ENCODE results near the gene CEACAM3.

Gene CEACAM3

DNA sequence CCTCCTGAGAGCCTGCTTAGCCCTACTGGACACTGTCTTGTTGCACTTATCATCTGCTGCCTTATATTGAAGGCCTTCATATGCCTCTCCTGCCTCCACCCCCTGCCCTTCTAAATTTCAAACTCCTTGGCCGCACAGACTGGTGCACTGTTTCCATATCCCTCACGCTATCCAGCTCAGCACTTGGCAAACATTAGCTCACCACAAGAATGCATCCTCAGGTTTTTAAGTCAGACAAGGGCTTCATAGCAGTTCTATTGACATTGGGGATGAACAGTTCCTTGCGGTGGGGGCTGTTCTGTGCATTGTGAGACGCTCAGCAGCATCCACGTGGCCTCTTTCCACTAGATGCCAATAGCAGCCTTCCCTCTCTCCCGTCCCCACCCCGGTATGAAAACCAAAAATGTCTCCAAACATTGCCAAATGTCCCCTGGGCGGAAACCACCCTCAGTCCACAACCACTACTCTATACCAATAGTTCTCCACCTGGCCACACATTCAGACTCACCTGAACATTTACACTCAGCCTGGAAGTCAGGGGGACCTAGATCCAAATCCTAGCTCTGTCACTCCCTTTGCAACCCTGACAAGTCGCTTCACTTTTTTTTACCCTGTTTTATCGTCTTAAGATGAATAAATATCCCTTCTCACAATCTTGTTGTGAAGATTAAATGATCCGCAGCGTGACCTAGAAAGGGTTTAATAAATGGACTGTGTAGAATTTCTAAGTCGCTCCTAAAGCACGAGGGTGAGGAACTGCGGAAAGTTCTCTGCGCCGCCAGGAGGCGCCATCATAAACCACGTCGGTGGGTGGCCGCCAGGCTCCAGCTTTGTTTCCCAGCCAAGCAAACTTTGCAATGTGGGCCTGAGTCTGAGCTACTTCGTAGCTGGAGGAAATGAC lies 3.6 kb upstream of the CEACAM3 start:
- DNase-seq (ENCODE audit: low spot score), result peak; percentile 43

DNA sequence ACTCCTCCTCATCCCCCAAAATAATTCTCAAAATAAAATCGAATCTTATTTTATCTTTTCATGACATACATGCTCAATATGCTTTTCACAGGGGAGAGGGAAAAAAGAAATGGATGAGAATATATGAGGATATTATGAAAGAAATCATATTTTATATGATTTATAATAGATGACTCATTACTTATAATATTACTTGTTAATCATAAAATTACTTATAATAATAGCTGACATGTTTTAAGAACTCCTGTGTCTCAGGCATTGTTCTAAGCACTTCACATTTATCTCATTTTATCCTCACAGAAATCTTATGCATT lies 3.0 kb upstream of the CEACAM3 start:
- no peak for DNase-seq (ENCODE audit: low spot score)

DNA sequence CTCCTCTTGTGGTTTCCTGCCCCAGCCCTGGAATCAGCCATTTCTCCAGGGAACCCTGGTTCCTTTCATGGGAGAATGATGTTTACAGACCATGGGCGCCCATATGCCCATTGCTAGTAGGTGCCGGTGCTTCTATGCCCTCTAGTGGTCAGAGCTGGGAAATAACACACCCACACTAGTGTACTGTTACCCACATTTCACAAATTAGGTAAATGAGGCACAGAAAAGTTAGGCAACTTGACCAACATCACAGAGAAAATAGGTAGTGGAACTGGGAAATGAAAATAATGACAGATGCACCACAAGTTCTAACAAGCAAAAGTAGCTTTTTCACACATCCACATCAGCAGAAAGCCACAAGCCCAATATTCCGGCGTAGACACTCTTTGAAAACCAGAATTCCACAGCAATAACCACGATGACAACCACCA lies 1.3 kb upstream of the CEACAM3 start:
- peak; percentile 75 for DNase-seq (ENCODE audit: low spot score)

DNA sequence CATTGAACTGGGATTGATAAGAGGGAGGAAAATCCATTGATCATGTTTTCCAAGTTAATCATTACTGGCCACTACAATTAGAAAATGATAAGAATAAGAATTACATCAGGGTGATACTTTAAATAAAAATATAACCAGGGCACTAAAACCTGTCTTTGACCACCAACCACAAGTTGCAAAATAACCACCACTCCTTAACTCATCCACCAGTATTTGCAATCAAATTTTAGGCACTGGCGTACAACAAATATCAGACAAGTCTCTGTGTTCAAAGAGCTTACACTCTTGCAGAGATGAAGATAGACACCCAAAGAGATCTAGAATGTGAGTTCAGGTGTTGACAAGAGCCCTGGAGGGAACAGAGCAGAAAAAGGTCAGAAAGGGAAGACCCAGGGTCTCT lies 514 bp downstream of the CEACAM3 start:
- DNase-seq (ENCODE audit: low spot score), result no peak

DNA sequence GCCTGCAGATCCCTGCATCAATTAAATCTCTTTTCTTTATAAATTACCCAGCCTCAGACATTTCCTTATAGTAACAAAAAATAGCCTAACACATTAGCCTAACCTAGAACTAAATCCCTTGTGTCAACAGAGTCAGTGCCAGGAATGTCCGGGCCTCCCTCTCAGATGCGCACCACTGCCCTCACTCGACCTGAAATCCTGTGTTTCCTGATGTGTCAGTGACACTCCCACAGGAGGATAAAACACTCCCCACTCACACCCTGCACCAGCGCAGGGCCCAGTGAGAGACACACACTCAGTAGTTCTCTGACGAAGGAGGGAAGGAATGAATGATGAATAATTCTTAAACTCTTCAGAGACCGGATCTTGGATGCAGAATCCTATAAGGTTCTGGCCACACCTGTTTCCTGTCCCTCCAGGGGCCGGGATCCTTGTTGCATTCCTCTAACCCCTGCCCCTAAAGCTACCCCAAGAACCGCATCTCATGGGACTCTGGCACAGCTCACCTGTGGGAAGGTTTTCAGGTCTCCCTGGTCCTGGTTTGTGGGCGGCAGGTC lies 3.1 kb downstream of the CEACAM3 start:
- no peak for DNase-seq (ENCODE audit: low spot score)

DNA sequence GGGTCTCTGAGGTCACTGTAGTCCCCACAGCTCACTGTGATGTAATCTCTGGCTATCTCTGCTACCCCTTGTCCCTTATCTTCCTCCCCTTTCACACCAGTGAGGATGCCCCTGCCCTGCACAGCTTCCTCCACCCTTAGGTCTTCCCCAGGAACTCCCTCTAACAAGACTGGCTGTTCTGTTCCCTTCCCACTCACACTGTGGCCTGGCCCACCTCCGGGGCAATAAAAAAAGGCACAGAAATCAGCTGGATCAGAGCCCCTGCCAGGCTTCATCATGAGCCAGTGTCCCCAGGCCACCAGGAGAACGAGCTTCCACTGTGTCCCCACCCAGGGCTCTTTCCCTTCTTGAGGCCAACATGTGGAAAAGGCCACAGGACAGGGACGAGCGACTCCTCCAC lies 4.6 kb downstream of the CEACAM3 start:
- no peak for DNase-seq (ENCODE audit: low spot score)

DNA sequence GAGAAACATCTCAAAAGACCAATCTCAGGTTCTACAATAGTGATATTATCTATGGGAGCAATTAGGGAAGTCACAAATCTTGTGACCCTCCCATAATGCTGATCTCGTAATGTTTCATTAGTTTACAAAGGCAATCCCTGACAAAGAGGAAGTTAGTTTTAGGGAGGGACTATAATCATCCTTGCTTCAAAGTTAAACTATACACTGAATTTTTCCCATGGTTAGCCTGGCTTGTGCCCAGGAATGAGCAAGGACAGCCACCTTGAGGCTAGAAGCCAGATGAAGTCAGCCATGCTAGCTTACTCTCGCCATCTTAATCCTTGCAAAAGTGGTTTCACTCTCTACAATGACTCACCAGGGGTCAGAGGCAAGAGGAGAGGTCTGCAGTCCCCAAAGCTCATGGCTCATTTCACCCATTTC lies 5.4 kb downstream of the CEACAM3 start:
- DNase-seq (ENCODE audit: low spot score), result no peak

DNA sequence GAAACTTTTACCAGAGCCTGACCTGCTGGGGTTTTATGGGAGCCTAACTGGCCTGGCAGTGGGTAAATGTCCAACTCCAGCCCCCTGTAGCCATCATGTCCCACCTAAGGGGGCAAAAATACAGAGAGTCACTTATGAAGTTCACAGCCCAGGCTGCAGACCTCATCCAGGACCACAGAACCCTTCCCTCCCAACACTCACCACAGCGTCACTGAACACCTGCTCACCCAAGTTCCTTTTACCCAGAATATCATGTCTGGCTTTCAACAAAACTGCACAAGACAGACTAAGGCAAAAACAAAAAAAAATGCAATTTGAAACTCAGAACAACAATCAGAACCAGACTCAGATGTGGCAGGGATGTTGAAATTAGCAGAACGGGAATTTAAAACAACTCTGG lies 6.4 kb downstream of the CEACAM3 start:
- no peak for DNase-seq (ENCODE audit: low spot score)

DNA sequence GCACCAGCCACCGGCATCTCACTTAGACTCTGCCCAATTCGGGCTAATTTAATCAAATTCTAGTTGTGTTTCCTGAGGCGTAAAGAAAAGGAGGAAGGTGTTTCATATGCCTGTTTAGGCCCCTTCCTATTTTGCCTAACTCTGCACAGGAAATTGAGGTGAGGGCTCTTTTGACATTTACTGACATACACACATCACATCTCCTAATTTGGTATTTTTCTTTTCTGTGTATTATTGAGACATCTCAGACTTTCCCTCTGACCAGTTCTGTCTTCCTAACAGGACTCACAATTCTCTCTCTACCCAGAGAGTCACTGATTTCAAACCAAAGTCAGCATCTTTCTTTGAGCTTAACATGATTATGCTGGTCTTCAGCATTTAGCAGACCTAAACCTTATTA lies 7.9 kb downstream of the CEACAM3 start:
- DNase-seq (ENCODE audit: low spot score), result peak; percentile 3

DNA sequence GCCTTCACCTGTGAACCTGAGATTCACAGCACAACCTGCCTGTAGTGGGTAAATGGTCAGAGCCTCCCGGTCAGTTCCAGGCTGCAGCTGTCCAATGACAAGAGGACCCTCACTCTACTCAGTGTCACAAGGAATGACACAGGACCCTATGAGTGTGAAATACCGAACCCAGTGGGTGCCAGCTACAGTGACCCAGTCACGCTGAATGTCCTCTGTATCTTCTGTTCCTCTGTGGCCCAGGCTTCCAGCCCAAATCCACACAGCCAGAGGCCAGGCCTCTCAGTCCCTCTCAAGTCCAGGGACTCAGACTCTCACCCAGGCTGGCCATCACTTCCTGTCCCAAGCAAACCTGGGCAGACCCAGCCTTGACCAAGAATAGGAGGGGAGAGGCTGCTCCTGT lies 10.8 kb downstream of the CEACAM3 start:
- no peak for DNase-seq (ENCODE audit: low spot score)

DNA sequence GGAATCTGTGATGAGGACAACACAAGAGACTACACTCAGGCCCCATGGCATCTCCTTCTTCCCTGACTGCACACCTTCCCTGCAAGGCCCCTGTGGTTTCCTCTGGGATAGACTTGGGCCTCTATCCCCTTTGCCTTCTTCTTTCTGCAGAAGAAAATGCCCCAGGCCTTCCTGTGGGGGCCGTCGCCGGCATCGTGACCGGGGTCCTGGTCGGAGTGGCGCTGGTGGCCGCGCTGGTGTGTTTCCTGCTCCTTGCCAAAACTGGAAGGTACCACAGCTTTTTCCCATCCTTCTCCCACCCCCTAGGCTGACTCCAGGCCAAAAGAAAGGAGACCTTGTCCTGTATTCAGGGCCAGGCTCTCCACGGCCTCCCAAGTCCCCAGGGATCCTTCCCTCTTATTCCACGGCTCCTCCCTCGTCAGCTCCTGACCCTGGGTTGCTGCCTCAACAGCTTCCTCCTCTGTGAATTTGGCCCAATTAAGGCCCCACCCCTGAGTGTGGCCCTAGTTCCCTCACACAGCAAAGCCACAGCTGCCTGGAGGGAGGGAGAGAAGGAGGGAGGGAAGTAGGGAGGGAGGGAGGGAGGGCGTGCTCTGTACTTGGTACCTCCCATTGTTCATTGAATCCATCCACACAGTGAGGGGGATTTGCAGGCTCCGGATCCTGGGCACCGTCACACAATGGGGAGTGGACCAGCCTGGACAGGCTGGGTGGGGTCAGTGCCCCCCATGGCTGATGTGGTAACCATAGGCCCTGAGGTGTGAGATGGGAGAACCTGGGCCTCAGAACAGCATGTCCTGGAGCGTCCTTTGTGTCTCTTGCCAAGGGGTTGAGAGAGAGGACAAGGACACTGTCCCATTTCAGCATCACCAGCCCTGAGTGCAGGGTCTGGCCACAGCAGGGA lies 12.5 kb downstream of the CEACAM3 start:
- no peak for DNase-seq (ENCODE audit: low spot score)

DNA sequence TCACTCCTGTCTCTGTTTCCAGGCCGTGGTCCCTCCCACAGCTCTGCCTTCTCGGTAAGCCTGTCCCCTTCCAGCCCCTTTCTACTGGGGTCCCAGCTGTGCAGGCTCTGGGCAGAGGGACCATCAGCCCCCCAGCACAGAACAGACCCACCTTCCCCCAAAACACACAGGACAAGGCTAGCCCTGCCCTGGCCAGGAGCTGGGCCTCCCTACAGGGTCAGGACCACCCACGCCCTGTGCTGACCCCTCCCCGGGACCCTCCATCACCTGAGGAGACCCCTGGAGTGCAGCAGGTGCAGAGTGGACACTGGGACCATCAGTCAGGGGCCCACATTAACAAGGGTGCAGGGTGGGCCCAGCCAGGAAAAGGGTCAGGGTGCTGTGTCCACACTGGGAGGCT lies 13.9 kb downstream of the CEACAM3 start:
- DNase-seq (ENCODE audit: low spot score), result no peak

DNA sequence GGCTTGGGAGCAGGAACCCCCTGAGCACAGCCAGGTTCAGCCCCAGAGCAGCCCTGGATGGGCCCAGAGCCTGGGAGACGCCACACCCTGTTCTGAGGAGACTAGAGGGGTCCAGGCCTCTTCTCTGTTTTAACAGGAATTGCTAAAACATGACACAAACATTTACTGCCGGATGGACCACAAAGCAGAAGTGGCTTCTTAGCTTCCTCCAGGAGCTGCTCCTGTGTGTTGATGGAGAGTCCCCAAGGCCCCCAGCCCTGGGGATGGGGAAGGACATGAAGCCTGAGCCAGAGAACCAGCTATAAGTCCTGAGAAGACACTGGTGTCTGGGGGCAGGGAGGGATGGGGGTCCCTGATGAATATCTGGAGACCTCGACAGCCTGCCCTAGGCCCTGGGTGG lies 14.6 kb downstream of the CEACAM3 start:
- no peak for DNase-seq (ENCODE audit: low spot score)

DNA sequence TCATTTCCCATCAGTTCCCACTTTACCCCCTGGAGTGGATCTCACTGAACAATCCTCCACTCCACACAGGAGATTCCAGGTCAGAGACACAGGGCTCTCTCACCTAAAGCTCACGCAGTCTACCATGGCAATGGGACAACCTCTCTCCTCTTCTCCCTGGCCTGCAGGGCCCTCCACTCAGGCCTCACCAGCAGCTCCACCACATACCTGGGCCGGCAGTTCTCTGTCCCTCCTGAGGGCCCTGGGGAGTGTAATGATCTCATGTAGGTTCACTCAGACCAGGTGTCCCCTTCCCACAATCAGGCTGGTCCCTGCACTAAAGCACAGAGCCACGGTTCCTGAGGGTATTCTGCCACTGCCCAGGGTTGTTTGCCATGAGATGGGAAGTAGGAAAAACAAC lies 15.6 kb downstream of the CEACAM3 start:
- no peak for DNase-seq (ENCODE audit: low spot score)

DNA sequence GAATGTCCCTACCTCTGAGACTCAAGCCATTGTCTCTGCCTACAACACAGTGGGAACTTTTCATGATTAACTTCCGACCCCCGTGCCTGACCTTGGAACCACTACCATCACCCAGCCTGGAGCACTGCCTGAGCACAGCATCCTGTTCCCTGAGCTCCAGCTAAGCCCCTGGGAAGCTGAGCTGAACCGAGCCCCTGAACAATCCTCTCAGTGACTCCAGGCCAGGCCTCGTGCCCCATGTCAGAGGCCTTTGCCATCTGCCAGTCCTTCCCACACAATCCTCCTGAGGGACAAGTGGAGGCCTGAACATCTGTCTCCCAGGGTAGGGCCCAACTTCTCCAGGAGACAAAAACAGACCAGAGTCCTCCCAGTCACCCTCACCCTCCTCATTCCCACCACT lies 17.5 kb downstream of the CEACAM3 start:
- no peak for DNase-seq (ENCODE audit: low spot score)

DNA sequence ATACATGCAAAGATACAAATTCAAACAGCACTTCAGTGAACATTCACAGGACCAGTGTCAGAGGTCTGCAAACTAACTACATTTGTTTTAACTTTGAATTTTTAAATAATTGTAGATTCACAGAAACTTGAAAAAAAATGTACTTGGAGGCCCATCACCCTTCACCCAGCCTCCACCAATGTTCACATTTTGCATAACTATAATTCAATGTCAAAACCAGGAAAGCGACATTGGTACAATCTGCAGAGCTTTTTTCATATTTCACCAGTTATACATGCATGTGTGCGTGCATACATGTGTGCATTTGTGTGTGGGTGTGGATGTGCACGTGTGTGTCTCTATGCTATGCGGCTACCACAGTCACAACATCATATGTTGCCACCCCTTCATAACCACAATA lies 18.9 kb downstream of the CEACAM3 start:
- DNase-seq (ENCODE audit: low spot score), result no peak

DNA sequence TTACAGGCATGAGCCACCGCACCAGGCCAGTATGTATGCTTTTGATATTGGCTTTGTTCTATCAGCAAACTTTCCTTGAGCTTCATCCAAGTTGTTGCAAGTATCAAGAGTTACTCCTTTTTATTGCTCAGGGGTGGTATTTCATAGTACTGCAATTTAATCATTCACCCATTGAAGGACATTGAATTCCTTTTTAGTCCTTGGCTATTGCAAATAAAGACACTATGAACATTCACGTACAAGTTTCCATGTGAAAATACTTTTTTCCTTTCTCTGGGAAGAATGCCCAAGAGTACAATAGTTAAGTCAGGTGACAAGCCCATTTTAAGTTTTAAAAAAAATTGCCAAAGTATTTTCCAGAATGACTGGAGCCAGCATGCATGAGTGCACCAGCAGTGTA lies 20.4 kb downstream of the CEACAM3 start:
- DNase-seq (ENCODE audit: low spot score), result no peak

DNA sequence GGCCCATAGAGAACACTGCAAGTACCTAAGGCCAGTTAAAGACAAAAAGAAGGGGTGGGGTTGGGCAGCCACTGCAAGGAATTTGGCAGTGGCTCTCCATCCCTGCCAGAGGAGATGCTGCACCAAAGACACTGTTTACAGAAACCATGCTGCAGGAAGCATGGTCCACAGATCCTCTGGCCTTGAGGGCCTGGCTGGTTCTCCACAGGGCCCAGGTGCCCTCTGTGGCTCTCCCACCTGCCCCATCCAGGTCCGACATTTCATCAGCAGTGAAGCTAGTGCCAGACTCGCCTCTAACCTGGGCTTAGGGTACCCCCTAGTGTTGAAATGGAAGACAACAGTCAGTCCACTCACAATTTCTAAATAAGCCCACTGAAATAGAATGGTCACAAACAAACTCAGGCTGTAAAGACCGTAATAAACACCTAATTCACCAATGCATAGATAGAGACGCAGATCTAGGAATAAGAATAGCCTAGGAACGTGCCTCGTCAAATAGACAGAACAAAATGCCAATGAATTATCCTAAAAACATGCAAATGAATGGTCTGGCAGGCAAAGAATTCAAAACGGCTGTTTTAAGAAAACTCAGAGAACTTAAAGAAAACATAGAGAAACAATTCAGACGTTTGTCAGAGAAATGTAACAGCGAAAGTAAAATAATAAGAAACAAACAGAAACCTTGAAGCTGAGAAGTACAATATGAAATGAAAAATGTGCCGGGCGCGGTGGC lies 24.8 kb downstream of the CEACAM3 start:
- peak; percentile 65 for DNase-seq (ENCODE audit: low spot score)

DNA sequence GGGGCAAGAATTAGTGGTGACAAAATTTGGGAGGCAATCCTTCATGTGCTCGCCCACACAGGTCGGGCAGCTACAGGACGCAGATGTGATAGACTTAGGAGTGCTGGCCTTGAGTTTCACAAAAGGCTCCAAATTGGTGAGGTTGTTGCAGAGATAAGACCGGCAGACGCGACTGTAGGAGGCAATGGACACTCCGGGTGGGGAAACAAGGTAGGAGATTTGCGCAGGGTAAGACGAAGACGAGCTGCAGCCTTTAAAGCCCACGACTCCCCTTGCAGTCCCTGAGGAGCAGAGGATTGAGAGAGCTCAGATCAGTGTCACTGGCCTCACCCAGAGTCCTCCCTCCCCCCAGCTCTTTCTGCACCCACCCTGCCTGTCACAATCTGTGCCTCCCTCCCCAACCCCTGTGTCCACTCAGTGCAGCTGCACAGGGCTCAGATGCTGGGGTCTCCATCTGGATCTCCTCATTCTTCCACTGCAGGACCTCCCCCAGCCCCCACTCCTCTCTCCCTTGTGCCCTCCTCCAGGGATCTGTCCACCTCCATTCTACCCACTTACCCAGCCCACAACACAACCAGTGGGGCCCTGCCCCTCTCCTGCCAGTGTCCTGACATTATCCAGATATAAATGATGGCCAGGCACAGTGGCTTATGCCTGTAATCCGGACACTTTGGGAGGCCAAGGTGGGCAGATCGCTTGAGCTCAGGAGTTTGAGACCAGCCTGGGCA lies 41.8 kb downstream of the CEACAM3 start:
- DNase-seq (ENCODE audit: low spot score), result no peak

DNA sequence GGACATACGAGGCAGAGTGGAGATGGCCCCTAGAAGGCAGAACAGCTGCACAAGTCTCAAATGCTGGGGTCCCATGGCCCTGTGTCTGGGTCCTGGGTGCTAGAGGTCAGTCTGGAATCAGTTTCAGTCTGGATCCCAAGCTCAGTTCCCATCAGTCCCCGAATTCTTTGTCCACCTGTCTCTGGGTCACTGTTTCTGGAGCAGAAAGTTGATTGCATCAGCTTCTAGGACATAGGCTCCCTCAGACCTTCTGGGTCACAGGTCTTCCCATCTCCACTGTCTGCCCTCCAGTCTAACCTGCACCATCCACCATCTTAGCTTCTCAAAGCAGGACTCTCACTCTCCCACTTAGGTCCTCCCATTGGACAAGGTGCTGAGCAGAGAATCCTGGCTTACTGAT lies 42.8 kb downstream of the CEACAM3 start:
- DNase-seq (ENCODE audit: low spot score), result no peak

DNA sequence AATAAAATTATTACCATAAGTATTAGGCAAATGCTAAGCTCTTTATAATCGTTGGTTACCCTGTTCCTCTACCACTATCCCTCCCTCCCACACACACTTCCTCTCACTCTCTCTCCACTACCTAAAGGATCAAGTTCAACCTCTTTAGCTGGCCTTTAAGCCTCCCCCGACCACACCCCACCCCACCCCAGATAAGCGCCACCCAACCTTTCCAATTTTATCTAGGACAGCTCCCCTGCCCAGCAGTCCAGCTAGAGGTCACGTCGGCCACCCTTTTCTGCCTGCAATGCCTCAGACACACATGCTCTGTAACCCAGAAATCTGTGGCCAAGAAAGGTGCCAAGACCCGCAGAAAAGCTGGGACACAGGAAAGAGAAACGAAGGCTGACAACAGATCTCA lies 47.0 kb downstream of the CEACAM3 start:
- no peak for DNase-seq (ENCODE audit: low spot score)

DNA sequence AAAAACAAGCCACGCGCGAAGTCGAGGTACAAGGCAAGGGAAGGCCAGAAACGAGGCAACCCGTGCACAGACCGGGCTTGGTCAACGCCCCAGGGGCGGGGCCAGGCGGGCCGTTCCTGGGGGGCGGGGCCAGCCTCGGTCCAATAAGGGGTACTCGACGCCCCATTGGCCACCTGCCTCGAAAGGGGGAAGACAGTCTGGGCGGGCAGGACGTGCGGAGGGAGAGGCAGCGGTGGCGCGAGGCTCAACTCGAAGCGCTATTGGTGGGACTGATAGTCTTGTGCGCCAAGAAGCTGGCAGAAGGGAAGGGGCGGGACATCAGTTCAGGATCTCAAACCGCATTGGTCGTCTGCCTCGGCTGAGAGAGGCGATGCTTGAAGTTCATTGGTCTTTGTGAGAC lies 48.2 kb downstream of the CEACAM3 start, which contains the start of gene LYPD4:
TSS of gene LYPD4 (minus strand) at position 83 of the 400 bp plus-strand sequence. CDS start 5,398 bp downstream, outside the sequence.
- no peak for DNase-seq (ENCODE audit: low spot score)

Data from activated CD4-positive, alpha-beta T cell treated with anti-CD3 and anti-CD28 coated beads, Interleukin-2, Interleukin-4, amounts not matched to agents 100 ng/mL and 50 ng/mL, durations not matched to agents 16 hours and 8 hours (primary cell).